Parathyroid adenoma (tissue), 2 donors: Measurements from ENCODE around the gene PTPRD.

ENCODE experiments used
- H2AFZ ChIP-seq: fragments of 300-600 bp; sonication (generic); one replicate; pipeline ENCODE4 v1.7.0; 2017; ENCODE audit warnings: antibody characterized with exemption, mild to moderate bottlenecking
- H3K27ac ChIP-seq: fragments of 300-600 bp; sonication (generic); one replicate; pipeline ENCODE4 v1.7.0; 2017
- H3K27me3 ChIP-seq: fragments of 300-600 bp; sonication (generic); one replicate; pipeline ENCODE4 v1.7.0; 2017; ENCODE audit warnings: low read length; ENCODE audit not compliant: control insufficient read depth, insufficient read depth
- H3K36me3 ChIP-seq: fragments of 300-600 bp; sonication (generic); one replicate; pipeline ENCODE4 v1.7.0; 2017; ENCODE audit warnings: low read length; ENCODE audit not compliant: control insufficient read depth, insufficient read depth
- H3K4me1 ChIP-seq: fragments of 300-600 bp; sonication (generic); one replicate; pipeline ENCODE4 v1.7.0; 2017; ENCODE audit warnings: control low read depth
- H3K4me2 ChIP-seq: fragments of 300-600 bp; sonication (generic); one replicate; pipeline ENCODE4 v1.7.0; 2017; ENCODE audit warnings: low read length
- H3K4me3 ChIP-seq: fragments of 300-600 bp; sonication (generic); one replicate; pipeline ENCODE4 v1.7.0; 2017; ENCODE audit warnings: low read depth, low read length
- H3K79me2 ChIP-seq: fragments of 300-600 bp; sonication (generic); one replicate; pipeline ENCODE4 v1.7.0; 2017; ENCODE audit warnings: control low read depth
- H3K9ac ChIP-seq: fragments of 300-600 bp; sonication (generic); one replicate; pipeline ENCODE4 v1.7.0; 2017; ENCODE audit warnings: mild to moderate bottlenecking
- H3K9me3 ChIP-seq: fragments of 300-600 bp; sonication (generic); one replicate; pipeline ENCODE4 v1.7.0; 2017; ENCODE audit warnings: low read length; ENCODE audit not compliant: control insufficient read depth
- TF ChIP-seq, protein P1 (sequence below): fragments of 300-600 bp; sonication (generic); IDR thresholded peaks from one replicate; pipeline ENCODE4 v1.7.0; 2017; ENCODE audit warnings: antibody characterized with exemption, mild to moderate bottlenecking
- donor health status: primary hyperparathyroidism.

PTPRD gene

DNA sequence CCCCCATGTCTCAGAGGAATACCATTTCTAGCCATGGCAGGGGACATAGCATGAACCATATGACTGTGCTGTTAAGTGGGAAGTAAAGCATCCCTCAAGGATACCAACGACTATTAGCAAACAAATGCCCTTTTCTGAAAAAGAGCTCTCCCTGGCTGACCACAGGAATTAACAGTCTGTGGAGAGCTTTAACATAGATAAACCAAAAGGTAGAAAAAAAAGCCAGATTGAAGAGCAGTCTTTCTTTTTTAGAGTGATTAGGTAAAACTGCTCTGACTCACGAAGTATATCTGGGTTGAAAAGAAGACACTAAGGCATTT lies 2280.5 kb downstream of the PTPRD start:
- Histone ChIP-seq H3K27me3 (no peaks in the 10 kb centered on the region), H3K9ac (no peak overlapping the region), H3K4me3 (no peak overlapping the region), H3K4me1 (no peaks in the 10 kb centered on the region), H3K79me2 (no peaks in the 10 kb centered on the region), H3K27ac (no peak overlapping the region), H3K9me3 (no peaks in the 10 kb centered on the region), H3K4me2 (no peak overlapping the region), H3K36me3 (no peaks in the 10 kb centered on the region), H2AFZ (no peak overlapping the region)
- TF ChIP-seq, protein P1, sequence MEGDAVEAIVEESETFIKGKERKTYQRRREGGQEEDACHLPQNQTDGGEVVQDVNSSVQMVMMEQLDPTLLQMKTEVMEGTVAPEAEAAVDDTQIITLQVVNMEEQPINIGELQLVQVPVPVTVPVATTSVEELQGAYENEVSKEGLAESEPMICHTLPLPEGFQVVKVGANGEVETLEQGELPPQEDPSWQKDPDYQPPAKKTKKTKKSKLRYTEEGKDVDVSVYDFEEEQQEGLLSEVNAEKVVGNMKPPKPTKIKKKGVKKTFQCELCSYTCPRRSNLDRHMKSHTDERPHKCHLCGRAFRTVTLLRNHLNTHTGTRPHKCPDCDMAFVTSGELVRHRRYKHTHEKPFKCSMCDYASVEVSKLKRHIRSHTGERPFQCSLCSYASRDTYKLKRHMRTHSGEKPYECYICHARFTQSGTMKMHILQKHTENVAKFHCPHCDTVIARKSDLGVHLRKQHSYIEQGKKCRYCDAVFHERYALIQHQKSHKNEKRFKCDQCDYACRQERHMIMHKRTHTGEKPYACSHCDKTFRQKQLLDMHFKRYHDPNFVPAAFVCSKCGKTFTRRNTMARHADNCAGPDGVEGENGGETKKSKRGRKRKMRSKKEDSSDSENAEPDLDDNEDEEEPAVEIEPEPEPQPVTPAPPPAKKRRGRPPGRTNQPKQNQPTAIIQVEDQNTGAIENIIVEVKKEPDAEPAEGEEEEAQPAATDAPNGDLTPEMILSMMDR = no peak

DNA sequence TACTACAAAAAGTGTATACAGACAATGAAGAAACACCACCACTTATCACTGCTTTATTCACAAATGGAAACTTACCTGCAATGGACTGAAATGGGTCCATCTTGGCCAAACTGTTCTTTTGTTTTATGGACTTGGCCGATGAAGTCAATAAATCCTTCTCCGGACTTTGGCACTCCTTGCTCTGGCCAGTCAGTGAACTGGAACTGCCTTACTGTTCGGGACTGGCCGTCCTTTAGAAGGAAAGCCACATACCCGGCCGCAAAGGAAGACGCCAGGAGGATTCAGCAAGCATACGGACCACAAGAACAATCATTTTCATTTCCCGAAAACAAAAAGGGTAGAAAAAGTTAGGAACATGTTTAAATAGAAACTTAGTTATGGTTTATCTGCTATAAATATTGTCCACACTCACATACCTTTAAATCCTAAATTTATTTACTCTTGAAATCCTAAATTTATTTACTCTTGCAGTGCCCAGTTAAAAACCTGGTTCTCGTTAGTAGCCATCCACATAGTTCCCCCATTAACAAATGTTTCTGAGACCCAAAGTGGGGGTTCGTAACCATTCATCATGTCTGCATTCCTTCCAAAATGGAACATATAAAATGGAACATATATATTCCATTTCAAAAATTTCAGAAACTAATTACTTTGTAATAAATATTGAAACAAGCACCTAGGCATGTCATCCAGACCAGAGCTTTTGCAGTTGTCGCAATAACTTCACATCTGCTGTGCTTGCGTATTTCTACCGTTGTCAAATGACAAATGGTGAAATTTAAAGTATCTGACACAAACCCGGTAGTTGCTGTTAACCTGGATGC lies 2281.1 kb downstream of the PTPRD start:
- Histone ChIP-seq H3K36me3 (no peaks in the 10 kb centered on the region), H3K4me3 (no peak overlapping the region)
- TF ChIP-seq, protein P1 = no peak

DNA sequence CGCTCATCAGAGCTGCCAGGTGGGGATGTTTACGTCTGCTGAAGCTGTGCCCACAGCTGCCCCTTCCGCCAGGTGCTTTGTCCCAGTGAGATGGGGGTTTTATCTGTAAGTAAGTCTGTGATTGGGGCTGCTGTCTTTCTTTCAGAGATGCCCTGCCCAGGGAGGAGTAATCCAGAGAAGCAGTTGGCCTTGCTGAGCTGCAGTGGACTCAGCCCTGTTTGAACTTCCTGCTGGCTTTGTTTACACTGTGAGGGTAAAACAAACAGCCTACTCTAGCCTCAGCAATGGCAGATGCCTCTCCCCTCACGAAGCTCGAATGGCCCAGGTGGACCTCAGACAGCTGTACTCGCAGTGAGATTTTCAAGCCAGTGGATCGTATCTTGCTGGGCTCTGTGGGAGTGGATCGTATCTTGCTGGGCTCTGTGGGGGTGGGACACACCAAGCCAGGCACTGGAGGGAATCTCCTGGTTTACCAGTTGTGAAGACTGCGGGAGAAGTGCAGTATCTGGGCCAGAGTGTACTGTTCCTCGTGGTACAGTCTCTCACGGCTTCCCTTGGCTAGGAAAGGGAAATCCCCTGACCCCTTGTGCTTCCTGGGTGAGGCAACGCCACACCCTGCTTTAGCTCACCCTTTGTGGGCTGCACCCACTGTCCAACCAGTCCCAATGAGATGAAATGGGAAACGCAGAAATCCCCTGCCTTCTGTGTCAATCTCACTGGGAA lies 2283.1 kb downstream of the PTPRD start:
- H3K4me1 ChIP-seq = no peaks in the 10 kb centered on the region
- no peak overlapping the region for H3K4me2 ChIP-seq
- H3K9ac ChIP-seq = no peak overlapping the region
- no peaks in the 10 kb centered on the region for H3K9me3 ChIP-seq
- H2AFZ ChIP-seq = no peak overlapping the region
- no peak overlapping the region for H3K4me3 ChIP-seq
- H3K79me2 ChIP-seq = no peaks in the 10 kb centered on the region
- H3K36me3 ChIP-seq = no peaks in the 10 kb centered on the region
- no peak overlapping the region for H3K27ac ChIP-seq
- no peaks in the 10 kb centered on the region for H3K27me3 ChIP-seq
- TF ChIP-seq, protein P1 = no peak

More for the DNA sequence above, 2281.1 kb downstream of the PTPRD start:
- Histone ChIP-seq H3K4me2 (no peak overlapping the region), H3K9ac (no peak overlapping the region), H3K4me1 (no peaks in the 10 kb centered on the region), H3K9me3 (no peaks in the 10 kb centered on the region), H3K27ac (no peak overlapping the region), H3K79me2 (no peaks in the 10 kb centered on the region), H3K27me3 (no peaks in the 10 kb centered on the region), H2AFZ (no peak overlapping the region)

DNA sequence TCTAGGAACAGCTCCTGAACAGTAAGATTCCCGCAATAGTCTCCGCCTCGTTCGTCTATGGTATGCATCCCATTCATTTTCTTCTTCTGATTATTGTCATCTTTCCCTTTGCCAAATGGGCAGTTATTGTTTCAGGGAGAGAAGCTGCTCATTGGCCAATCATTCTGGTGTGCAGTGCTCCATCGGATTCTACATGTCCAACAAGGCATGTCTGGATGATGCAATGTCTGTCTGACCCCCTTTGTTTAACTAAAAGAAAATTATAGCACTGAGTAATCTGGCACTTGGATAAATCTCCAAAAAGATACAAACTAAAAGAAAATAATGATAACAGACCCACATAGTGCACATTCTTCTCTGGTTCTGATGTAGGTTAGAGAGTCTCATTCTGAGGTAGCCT lies 2297.6 kb downstream of the PTPRD start:
- H3K79me2 ChIP-seq = no peaks in the 10 kb centered on the region
- no peak overlapping the region for H3K4me2 ChIP-seq
- H3K27ac ChIP-seq = no peak overlapping the region
- TF ChIP-seq, protein P1 = no peak
- H3K4me1 ChIP-seq = no peaks in the 10 kb centered on the region
- H2AFZ ChIP-seq = no peak overlapping the region
- no peaks in the 10 kb centered on the region for H3K36me3 ChIP-seq
- H3K27me3 ChIP-seq = no peaks in the 10 kb centered on the region
- H3K9ac ChIP-seq = no peak overlapping the region
- H3K4me3 ChIP-seq = no peak overlapping the region
- no peaks in the 10 kb centered on the region for H3K9me3 ChIP-seq
